ENCODE data around the gene ATAD5.

Gene ATAD5

DNA sequence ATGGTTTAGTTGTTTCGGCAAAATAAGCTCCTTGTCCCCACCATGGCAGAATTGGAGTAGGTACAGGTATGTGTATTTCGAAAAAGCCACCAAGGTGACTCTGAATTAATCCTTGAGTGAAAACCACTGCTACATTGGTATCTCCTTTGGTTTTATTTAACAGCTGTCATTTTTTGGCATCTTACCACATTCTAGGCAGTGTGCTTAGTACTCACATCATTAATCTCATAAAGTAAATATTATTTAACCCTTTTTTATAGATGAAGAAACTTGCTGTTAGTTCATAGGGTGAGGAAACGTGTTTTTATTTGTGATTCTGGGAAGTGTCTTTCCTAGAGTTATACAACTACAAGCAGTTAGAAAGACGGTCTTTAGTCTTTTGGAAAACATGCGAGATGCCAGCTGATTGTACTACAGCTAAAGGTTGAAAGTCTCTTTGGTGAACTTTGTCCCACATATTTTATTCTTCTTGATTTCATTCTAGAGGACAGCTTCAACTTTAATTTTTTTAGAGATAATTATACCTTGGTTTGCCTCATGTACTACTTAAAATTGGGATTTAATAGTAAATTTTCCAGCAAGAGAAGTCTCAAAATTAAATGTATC, 6.5 kb downstream of the ATAD5 start:
- H3K4me3 ChIP-seq (ENCODE audit: insufficient read depth, low read length, poor library complexity, severe bottlenecking), result no peak overlapping the region
- H3K27me3 ChIP-seq (ENCODE audit: low read length), result no peaks in the 10 kb centered on the region
- no peak for TF ChIP-seq EZH2phosphoT487 (conservative IDR thresholded peaks at IDR 0.05; ENCODE audit: low read length)
- TF ChIP-seq, protein P1, sequence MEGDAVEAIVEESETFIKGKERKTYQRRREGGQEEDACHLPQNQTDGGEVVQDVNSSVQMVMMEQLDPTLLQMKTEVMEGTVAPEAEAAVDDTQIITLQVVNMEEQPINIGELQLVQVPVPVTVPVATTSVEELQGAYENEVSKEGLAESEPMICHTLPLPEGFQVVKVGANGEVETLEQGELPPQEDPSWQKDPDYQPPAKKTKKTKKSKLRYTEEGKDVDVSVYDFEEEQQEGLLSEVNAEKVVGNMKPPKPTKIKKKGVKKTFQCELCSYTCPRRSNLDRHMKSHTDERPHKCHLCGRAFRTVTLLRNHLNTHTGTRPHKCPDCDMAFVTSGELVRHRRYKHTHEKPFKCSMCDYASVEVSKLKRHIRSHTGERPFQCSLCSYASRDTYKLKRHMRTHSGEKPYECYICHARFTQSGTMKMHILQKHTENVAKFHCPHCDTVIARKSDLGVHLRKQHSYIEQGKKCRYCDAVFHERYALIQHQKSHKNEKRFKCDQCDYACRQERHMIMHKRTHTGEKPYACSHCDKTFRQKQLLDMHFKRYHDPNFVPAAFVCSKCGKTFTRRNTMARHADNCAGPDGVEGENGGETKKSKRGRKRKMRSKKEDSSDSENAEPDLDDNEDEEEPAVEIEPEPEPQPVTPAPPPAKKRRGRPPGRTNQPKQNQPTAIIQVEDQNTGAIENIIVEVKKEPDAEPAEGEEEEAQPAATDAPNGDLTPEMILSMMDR (IDR thresholded peaks at IDR 0.05; ENCODE audit: insufficient read depth, low read length, poor library complexity, severe bottlenecking), result no peak
- H3K9ac ChIP-seq (ENCODE audit: low read length), result no peak overlapping the region
- no peak overlapping the region for H3K27ac ChIP-seq (ENCODE audit: low read depth, low read length)
- H3F3A ChIP-seq (ENCODE audit: insufficient read depth), result no peaks in the 10 kb centered on the region; the same call in 1 of the 2 replicates
- no peaks in the 10 kb centered on the region for H3K9me3 ChIP-seq (ENCODE audit: insufficient read depth, low read length)
- no peak overlapping the region for H2AFZ ChIP-seq (ENCODE audit: low read depth, low read length, severe bottlenecking)
- peaks cover 35% of the 10 kb centered on the region for H3K79me2 ChIP-seq (ENCODE audit: insufficient read depth, low read length)
- H3K4me2 ChIP-seq (ENCODE audit: low read depth, low read length, poor library complexity, severe bottlenecking), result no peak overlapping the region
- H3K36me3 ChIP-seq (ENCODE audit: low read length), result peaks cover 53% of the 10 kb centered on the region
- no peaks in the 10 kb centered on the region for H4K20me1 ChIP-seq (ENCODE audit: low read depth, low read length)
- no peaks in the 10 kb centered on the region for H3K9me2 ChIP-seq (replicated peaks; ENCODE audit: insufficient read depth, low read length)

GRCh38 chr17:30840771-30841170, 9.0 kb downstream of the ATAD5 start:
- H3K9ac ChIP-seq (ENCODE audit: low read length), result no peak overlapping the region
- H3K9me2 ChIP-seq (replicated peaks; ENCODE audit: insufficient read depth, low read length), result no peaks in the 10 kb centered on the region
- no peak overlapping the region for H3K4me3 ChIP-seq (ENCODE audit: insufficient read depth, low read length, poor library complexity, severe bottlenecking)
- no peak overlapping the region for H2AFZ ChIP-seq (ENCODE audit: low read depth, low read length, severe bottlenecking)
- H4K20me1 ChIP-seq (ENCODE audit: low read depth, low read length), result no peaks in the 10 kb centered on the region
- peaks cover 45% of the 10 kb centered on the region for H3K36me3 ChIP-seq (ENCODE audit: low read length)
- H3K27me3 ChIP-seq (ENCODE audit: low read length), result no peaks in the 10 kb centered on the region
- H3K27ac ChIP-seq (ENCODE audit: low read depth, low read length), result no peak overlapping the region
- TF ChIP-seq, protein P1 (IDR thresholded peaks at IDR 0.05; ENCODE audit: insufficient read depth, low read length, poor library complexity, severe bottlenecking), result no peak
- no peak for TF ChIP-seq EZH2phosphoT487 (conservative IDR thresholded peaks at IDR 0.05; ENCODE audit: low read length)
- H3K9me3 ChIP-seq (ENCODE audit: insufficient read depth, low read length), result no peaks in the 10 kb centered on the region
- H3K79me2 ChIP-seq (ENCODE audit: insufficient read depth, low read length), result peaks cover 10% of the 10 kb centered on the region; the same call in 1 of the 2 replicates
- H3F3A ChIP-seq (ENCODE audit: insufficient read depth), result no peaks in the 10 kb centered on the region; the same call in 1 of the 2 replicates
- H3K4me2 ChIP-seq (ENCODE audit: low read depth, low read length, poor library complexity, severe bottlenecking), result no peak overlapping the region

DNA sequence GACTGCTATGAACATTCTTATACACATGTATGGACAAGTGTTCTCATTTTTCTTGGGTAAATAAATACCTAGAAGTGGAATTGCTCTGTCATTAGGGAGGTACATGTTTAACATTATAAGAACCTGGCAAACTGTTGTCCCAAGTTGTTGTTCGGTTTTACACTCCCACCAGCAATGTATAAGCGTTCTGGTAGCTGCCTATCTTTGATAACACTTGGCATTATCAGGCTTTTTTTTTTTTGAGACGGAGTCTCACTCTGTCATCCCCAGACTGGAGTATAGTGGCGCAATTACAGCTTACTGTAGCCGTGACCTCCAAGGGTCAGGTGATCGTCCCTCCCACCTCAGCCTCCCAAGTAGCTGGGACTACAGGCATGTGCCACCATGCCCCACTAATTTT, 16.3 kb downstream of the ATAD5 start:
- Histone ChIP-seq H3K4me3 (ENCODE audit: insufficient read depth, low read length, poor library complexity, severe bottlenecking) (no peak overlapping the region), H3K9me2 (replicated peaks; ENCODE audit: insufficient read depth, low read length) (no peaks in the 10 kb centered on the region), H3K36me3 (ENCODE audit: low read length) (peaks cover 32% of the 10 kb centered on the region), H3K27ac (ENCODE audit: low read depth, low read length) (no peak overlapping the region), H3K27me3 (ENCODE audit: low read length) (no peaks in the 10 kb centered on the region), H4K20me1 (ENCODE audit: low read depth, low read length) (no peaks in the 10 kb centered on the region), H3K79me2 (ENCODE audit: insufficient read depth, low read length) (no peaks in the 10 kb centered on the region), H2AFZ (ENCODE audit: low read depth, low read length, severe bottlenecking) (no peak overlapping the region), H3K9me3 (ENCODE audit: insufficient read depth, low read length) (no peaks in the 10 kb centered on the region), H3K9ac (ENCODE audit: low read length) (no peak overlapping the region), H3F3A (ENCODE audit: insufficient read depth) (no peaks in the 10 kb centered on the region), H3K4me2 (ENCODE audit: low read depth, low read length, poor library complexity, severe bottlenecking) (no peak overlapping the region)
- no peak for TF ChIP-seq EZH2phosphoT487 (conservative IDR thresholded peaks at IDR 0.05; ENCODE audit: low read length)
- TF ChIP-seq, protein P1 (IDR thresholded peaks at IDR 0.05; ENCODE audit: insufficient read depth, low read length, poor library complexity, severe bottlenecking), result no peak
